ENCODE results near the gene KLF11. TPM values are rescaled to one million over a fixed set of nuclear protein-coding genes. Genes with fewer than 3 reads are reported as not detected.

The KLF11 gene
- polyA plus RNA-seq (2011; rRNA removed) (4.9 and 5.5 TPM in 2 replicates), polyA minus RNA-seq (2011; rRNA and poly(A)+ RNA removed) (6.3 and 12.2 TPM in 2 replicates)

DNA sequence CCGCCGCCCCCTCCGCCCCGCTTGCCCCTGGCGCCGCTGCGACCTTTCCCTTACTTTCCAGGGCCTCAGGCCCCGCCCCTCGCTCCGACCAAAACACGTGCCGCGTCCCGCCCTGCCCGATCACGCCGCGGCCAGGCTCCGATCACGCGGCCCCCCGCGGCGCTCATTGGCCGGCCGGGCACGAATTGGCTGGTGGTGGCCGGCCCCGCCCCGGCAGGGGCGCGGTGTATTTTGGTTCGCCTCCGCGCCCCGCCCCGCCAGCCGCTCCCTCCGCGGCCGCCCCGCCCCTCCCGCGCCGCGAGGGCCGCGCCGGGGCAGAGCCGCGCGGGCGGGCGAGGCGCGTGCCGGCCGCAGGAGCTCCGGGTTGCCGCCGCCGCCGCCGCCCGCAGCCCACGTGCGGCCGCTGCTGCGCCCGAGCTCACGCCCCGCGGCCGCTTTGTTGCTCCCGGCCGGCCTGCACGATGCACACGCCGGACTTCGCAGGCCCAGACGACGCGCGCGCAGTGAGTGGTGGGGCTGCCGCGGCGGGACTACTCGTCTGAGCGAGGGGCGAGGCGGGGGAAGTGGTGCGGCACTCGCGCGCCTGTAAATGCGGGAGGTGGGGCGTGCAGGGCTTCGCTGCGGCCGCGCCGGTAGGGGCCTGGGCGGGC lies at the start of gene KLF11:
Gene KLF11, plus strand, starts transcription at position 295 of the 650 bp plus-strand sequence. Its CDS starts 167 bp downstream, at position 462.
- ChIA-PET CTCF (interaction anchor here (1.0 to 3.9 kb wide), 3 partner anchors 59 to 273 kb away, joined by 3 to 17 read pairs (median 7); no protein-coding TSS in a partner anchor), POLR2A (interaction anchor here (0.5 to 1.5 kb wide), 5 partner anchors 57 to 241 kb away, joined by 3 to 7 read pairs (median 3); partner anchors contain the start of gene TAF1B)
- Histone ChIP-seq H3K9me3 (ENCODE audit: control insufficient read depth, insufficient read depth, low read length) (peaks cover 12% of the 10 kb centered on the region; the same call in 1 of the 2 replicates), H3K27ac (ENCODE audit: low read depth, low read length) (peak within 1 kb of the TSS; percentile 47), H3K27me3 (ENCODE audit: control insufficient read depth, insufficient read depth, low read length) (peaks cover 5% of the 10 kb centered on the region), H3K4me3 (ENCODE audit: low read depth, low read length) (peak within 1 kb of the TSS; percentile 63)
- TF ChIP-seq, protein P1, sequence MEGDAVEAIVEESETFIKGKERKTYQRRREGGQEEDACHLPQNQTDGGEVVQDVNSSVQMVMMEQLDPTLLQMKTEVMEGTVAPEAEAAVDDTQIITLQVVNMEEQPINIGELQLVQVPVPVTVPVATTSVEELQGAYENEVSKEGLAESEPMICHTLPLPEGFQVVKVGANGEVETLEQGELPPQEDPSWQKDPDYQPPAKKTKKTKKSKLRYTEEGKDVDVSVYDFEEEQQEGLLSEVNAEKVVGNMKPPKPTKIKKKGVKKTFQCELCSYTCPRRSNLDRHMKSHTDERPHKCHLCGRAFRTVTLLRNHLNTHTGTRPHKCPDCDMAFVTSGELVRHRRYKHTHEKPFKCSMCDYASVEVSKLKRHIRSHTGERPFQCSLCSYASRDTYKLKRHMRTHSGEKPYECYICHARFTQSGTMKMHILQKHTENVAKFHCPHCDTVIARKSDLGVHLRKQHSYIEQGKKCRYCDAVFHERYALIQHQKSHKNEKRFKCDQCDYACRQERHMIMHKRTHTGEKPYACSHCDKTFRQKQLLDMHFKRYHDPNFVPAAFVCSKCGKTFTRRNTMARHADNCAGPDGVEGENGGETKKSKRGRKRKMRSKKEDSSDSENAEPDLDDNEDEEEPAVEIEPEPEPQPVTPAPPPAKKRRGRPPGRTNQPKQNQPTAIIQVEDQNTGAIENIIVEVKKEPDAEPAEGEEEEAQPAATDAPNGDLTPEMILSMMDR (IDR thresholded peaks at IDR 0.05; ENCODE audit: low read depth, low read length), result no peak
- no peak for DNase-seq (ENCODE audit: low read depth, low spot score)

DNA sequence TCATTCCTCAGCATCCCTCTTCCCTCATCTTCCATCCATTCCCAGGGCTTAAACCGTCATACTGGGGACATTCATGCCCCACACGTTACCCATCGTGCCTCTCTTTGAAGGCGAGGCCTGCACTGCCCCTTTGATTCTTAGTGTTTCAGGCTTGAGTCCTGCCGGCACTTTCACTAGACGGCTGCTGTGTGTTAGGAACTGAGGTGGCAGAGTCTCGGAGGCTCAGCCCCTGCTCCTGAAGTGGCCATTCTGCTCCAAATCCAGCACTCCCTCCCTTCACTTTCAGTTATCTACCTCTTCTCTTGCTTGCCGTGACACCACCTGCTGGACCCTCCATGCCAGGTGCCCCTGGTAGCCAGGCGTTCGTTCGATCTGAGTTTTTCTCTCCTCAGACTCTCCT lies 48.9 kb upstream of the KLF11 start:
- ChIA-PET POLR2A (no interaction called here), CTCF (no interaction called here)
- TF ChIP-seq, protein P1 (IDR thresholded peaks at IDR 0.05; ENCODE audit: low read depth, low read length), result no peak
- Histone ChIP-seq H3K4me3 (ENCODE audit: low read depth, low read length) (no peak overlapping the region), H3K27me3 (ENCODE audit: control insufficient read depth, insufficient read depth, low read length) (no peaks in the 10 kb centered on the region), H3K9me3 (ENCODE audit: control insufficient read depth, insufficient read depth, low read length) (no peaks in the 10 kb centered on the region), H3K27ac (ENCODE audit: low read depth, low read length) (no peak overlapping the region)
- DNase-seq (ENCODE audit: low read depth, low spot score), result no peak

DNA sequence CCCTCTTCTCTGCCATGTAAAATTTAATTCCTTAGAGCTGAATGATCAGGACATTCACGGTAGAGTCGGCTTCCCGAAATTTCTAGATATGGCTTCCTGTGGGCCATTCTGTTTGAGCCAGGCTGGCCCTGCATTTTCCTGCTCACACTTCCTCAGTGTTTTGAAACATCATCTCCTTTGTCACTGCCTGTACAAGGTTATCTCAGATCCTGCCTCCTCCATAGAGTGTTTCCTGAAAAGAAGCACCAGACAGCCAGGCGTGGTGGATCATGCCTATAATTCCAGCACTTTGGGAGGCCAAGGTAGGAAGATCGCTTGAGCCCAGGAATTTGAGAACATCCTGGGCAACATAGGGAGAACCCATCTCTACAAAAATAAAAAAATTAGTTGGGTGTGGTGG lies 48.3 kb upstream of the KLF11 start:
- ChIA-PET CTCF (interaction anchor here (3.8 kb wide), 1 partner anchor 11 kb away, joined by 41 read pairs; no protein-coding TSS in a partner anchor), POLR2A (no interaction called here)
- no peaks in the 10 kb centered on the region for H3K9me3 ChIP-seq (ENCODE audit: control insufficient read depth, insufficient read depth, low read length)
- no peak overlapping the region for H3K4me3 ChIP-seq (ENCODE audit: low read depth, low read length)
- TF ChIP-seq, protein P1 (IDR thresholded peaks at IDR 0.05; ENCODE audit: low read depth, low read length), result no peak
- H3K27ac ChIP-seq (ENCODE audit: low read depth, low read length), result no peak overlapping the region
- H3K27me3 ChIP-seq (ENCODE audit: control insufficient read depth, insufficient read depth, low read length), result no peaks in the 10 kb centered on the region
- no peak for DNase-seq (ENCODE audit: low read depth, low spot score)

DNA sequence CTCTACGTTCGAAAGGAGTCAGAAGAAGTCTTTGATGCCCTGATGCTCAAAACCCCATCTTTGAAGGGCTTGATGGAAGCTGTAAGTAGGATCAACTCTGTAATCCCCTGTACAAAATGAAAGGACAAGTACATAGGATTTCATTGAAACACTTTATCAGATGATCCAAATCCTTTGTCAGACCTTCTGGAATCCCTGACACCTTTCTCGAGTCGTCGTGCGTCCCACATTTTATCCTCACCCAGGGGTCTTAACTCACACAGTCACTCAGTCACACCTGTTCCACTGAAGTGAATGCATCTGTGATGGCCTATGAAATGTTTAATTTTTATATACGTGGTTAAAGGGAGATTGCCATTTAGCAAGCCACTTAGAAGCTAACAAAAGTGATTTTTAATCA lies 47.0 kb upstream of the KLF11 start:
- Histone ChIP-seq H3K9me3 (ENCODE audit: control insufficient read depth, insufficient read depth, low read length) (no peaks in the 10 kb centered on the region), H3K27ac (ENCODE audit: low read depth, low read length) (no peak overlapping the region), H3K27me3 (ENCODE audit: control insufficient read depth, insufficient read depth, low read length) (no peaks in the 10 kb centered on the region), H3K4me3 (ENCODE audit: low read depth, low read length) (no peak overlapping the region)
- TF ChIP-seq, protein P1 (IDR thresholded peaks at IDR 0.05; ENCODE audit: low read depth, low read length), result no peak
- CTCF ChIA-PET, result interaction anchor here (1.0 to 3.8 kb wide), 2 partner anchors 9 to 13 kb away, joined by 3 to 41 read pairs; no protein-coding TSS in a partner anchor
- DNase-seq (ENCODE audit: low read depth, low spot score), result no peak
- POLR2A ChIA-PET, result no interaction called here

DNA sequence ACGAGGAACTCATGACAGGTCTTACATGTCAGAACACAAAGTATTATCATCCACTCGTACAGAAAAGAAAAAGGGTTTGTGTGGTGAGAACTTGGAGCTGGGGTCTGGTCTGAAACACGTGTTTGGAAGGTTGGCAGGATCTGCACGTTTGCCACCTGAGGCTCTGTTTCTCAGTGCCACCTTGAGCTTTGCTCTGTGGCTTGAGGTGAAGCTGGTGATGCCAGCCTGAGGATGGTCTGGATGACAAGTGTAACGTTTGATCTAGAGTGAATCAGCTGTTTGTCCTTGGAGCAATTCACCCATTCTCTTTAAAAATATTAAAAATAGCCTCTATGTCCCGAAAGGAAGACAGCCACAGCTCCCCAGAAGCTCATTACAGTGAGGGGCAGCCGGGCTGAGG lies 45.4 kb upstream of the KLF11 start:
- H3K4me3 ChIP-seq (ENCODE audit: low read depth, low read length), result no peak overlapping the region
- TF ChIP-seq, protein P1 (IDR thresholded peaks at IDR 0.05; ENCODE audit: low read depth, low read length), result no peak
- H3K27ac ChIP-seq (ENCODE audit: low read depth, low read length), result no peak overlapping the region
- ChIA-PET POLR2A (no interaction called here), CTCF (interaction anchor here (3.8 kb wide), 1 partner anchor 14 kb away, joined by 41 read pairs; no protein-coding TSS in a partner anchor)
- DNase-seq (ENCODE audit: low read depth, low spot score), result no peak
- H3K9me3 ChIP-seq (ENCODE audit: control insufficient read depth, insufficient read depth, low read length), result no peaks in the 10 kb centered on the region
- H3K27me3 ChIP-seq (ENCODE audit: control insufficient read depth, insufficient read depth, low read length), result no peaks in the 10 kb centered on the region

Measured in AG04450 (cell line).